ENCODE measurements around the gene H3-3A. TPM values are rescaled to one million over a fixed set of nuclear protein-coding genes. Genes with fewer than 3 reads are reported as not detected.
A peak's percentile ranks its signal among the peaks of the same experiment; 100 is the strongest.

Gene H3-3A
- total RNA-seq, 5 donors from 2014 or later (not counting 1 experiment from before 2014, with no cell fraction given): 340 to 391 (median 366) TPM

DNA sequence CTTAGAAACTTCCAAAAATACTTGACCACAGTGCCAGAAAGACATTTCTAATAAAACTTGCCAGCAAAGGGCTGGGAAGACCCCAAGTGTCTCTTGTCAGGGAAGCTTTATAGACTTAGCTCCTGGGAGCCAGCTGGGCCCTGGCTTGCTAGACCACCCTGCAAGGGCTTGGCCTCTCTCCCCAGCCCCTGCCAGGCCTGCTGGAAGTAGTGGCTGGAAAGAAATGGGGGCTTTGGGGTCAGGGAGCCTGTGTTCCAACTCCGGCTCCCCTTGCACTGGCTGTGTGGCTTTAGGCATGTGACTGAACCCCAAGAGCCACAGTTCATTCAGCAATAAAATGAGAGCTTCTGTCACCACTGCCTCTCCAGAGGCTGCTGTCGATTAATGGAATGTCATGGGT is 31.1 kb downstream of the H3-3A start:
- Mint-ChIP-seq H3K36me3 (no peaks in the 10 kb centered on the region), H3K4me3 (no peak overlapping the region), H3K4me1 (no peaks in the 10 kb centered on the region), H3K27ac (no peak overlapping the region), H3K27me3 (peaks cover 5 to 8% of the 10 kb centered on the region in 2 donors), H3K9me3 (no peaks in the 10 kb centered on the region)
- H3K4me1 ChIP-seq (ENCODE audit: control insufficient read depth in 1 of 2, extremely low read depth in 1 of 2, insufficient read depth in 2 of 2, low read length in 2 of 2): no peaks in the 10 kb centered on the region
- no peak for DNase-seq
- peaks cover 0 to 38% of the 10 kb centered on the region in 2 experiments for H3K27me3 ChIP-seq (replicated peaks in 1 of 2; ENCODE audit: control insufficient read depth in 2 of 2, extremely low read depth in 1 of 2, insufficient read depth in 2 of 2, low read length in 1 of 2)
- H3K27ac ChIP-seq (ENCODE audit: low read length): no peak overlapping the region
- no peak for ATAC-seq (replicated peaks in 1 of 4)
- H3K4me3 ChIP-seq (ENCODE audit: control insufficient read depth in 1 of 2, extremely low read depth in 1 of 2, low read length in 1 of 2): no peak overlapping the region
- POLR2A ChIA-PET: no interaction called here
- H3K9me3 ChIP-seq: no peaks in the 10 kb centered on the region
- CTCF ChIA-PET: interaction anchor here in 1 of 2 donors (1.4 kb wide), 1 partner anchor 10 kb away, joined by 3 read pairs; no protein-coding TSS in a partner anchor
- no peaks in the 10 kb centered on the region for H3K36me3 ChIP-seq (ENCODE audit: control insufficient read depth in 2 of 2, extremely low read depth in 1 of 2, insufficient read depth in 1 of 2, low read length in 1 of 2)
- no CpG with 5 or more reads among the region's 2 CpGs for WGBS (ENCODE audit: insufficient coverage)

DNA sequence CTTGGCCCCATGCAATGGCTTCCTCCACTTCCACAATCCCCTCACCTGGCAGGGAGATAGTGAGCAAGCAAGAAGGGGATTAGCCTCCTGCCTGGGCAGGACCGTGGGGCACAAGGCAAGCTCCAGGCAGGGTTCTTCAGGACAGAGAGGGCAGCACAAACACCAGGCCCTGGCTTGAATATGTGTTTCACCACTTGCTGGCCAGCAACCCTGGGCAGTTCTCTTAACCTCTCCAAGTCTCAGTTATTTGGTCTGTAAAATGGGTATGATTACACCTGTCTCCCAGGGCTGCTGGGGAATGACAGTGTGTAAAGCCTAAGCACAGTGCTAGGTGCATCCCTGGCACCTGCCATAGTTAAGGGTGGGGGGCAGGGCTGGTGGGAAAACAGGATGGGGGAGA is 31.9 kb downstream of the H3-3A start:
- ATAC-seq (replicated peaks in 1 of 4) (no peak), DNase-seq (no peak)
- H3K4me1 ChIP-seq (ENCODE audit: control insufficient read depth in 1 of 2, extremely low read depth in 1 of 2, insufficient read depth in 2 of 2, low read length in 2 of 2): no peaks in the 10 kb centered on the region
- WGBS (ENCODE audit: insufficient coverage): 64% methylated on average over 1 of the region's 1 CpG
- H3K4me1 Mint-ChIP-seq: no peaks in the 10 kb centered on the region
- no peak overlapping the region for H3K4me3 ChIP-seq (ENCODE audit: control insufficient read depth in 1 of 2, extremely low read depth in 1 of 2, low read length in 1 of 2)
- H3K27me3 Mint-ChIP-seq: peaks cover 5 to 11% of the 10 kb centered on the region in 2 donors
- H3K27me3 ChIP-seq (replicated peaks in 1 of 2; ENCODE audit: control insufficient read depth in 2 of 2, extremely low read depth in 1 of 2, insufficient read depth in 2 of 2, low read length in 1 of 2): peaks cover 0 to 43% of the 10 kb centered on the region in 2 experiments
- H3K36me3 Mint-ChIP-seq: no peaks in the 10 kb centered on the region
- H3K9me3 Mint-ChIP-seq: no peaks in the 10 kb centered on the region
- H3K27ac ChIP-seq (ENCODE audit: low read length): no peak overlapping the region
- ChIA-PET CTCF (interaction anchor here in 1 of 2 donors (1.4 kb wide), 1 partner anchor 11 kb away, joined by 3 read pairs; no protein-coding TSS in a partner anchor), POLR2A (no interaction called here)
- H3K9me3 ChIP-seq: no peaks in the 10 kb centered on the region
- H3K36me3 ChIP-seq (ENCODE audit: control insufficient read depth in 2 of 2, extremely low read depth in 1 of 2, insufficient read depth in 1 of 2, low read length in 1 of 2): no peaks in the 10 kb centered on the region
- H3K27ac Mint-ChIP-seq: no peak overlapping the region
- H3K4me3 Mint-ChIP-seq: no peak overlapping the region

DNA sequence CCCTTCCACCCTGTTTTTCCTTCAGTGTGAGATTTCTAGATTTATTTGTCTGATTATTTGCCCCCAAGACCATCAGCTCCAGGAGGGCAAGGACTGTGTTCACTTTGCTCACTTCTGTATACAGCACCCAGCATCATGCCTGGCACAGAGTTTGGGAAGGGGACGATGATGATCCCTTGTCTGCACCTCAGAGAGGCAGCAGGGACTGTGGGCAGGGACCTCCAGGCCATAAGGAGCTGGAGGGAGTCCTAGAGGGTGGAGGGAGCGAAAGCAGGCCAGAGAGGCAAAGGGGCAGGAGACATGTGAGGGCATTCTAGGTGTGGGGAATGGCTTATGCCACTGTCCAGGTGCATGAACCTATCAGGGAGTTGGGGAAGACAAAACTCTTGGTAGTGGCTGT is 32.8 kb downstream of the H3-3A start:
- no peak overlapping the region for H3K27ac ChIP-seq (ENCODE audit: low read length)
- Mint-ChIP-seq H3K27ac (no peak overlapping the region), H3K4me3 (no peak overlapping the region), H3K9me3 (no peaks in the 10 kb centered on the region), H3K27me3 (peaks cover 5 to 11% of the 10 kb centered on the region in 2 donors), H3K36me3 (no peaks in the 10 kb centered on the region), H3K4me1 (peaks cover 3 to 6% (median 4%) of the 10 kb centered on the region in 3 donors)
- no peak overlapping the region for H3K4me3 ChIP-seq (ENCODE audit: control insufficient read depth in 1 of 2, extremely low read depth in 1 of 2, low read length in 1 of 2)
- H3K4me1 ChIP-seq (ENCODE audit: control insufficient read depth in 1 of 2, extremely low read depth in 1 of 2, insufficient read depth in 2 of 2, low read length in 2 of 2): peaks cover 0 to 2% of the 10 kb centered on the region in 2 experiments
- DNase-seq: no peak
- ChIA-PET POLR2A (no interaction called here), CTCF (no interaction called here)
- WGBS (ENCODE audit: insufficient coverage): 48% methylated on average over 2 of the region's 2 CpGs
- H3K36me3 ChIP-seq (ENCODE audit: control insufficient read depth in 2 of 2, extremely low read depth in 1 of 2, insufficient read depth in 1 of 2, low read length in 1 of 2): no peaks in the 10 kb centered on the region
- no peak for ATAC-seq (replicated peaks in 1 of 4)
- H3K27me3 ChIP-seq (replicated peaks in 1 of 2; ENCODE audit: control insufficient read depth in 2 of 2, extremely low read depth in 1 of 2, insufficient read depth in 2 of 2, low read length in 1 of 2): peaks cover 0 to 44% of the 10 kb centered on the region in 2 experiments
- H3K9me3 ChIP-seq: no peaks in the 10 kb centered on the region

DNA sequence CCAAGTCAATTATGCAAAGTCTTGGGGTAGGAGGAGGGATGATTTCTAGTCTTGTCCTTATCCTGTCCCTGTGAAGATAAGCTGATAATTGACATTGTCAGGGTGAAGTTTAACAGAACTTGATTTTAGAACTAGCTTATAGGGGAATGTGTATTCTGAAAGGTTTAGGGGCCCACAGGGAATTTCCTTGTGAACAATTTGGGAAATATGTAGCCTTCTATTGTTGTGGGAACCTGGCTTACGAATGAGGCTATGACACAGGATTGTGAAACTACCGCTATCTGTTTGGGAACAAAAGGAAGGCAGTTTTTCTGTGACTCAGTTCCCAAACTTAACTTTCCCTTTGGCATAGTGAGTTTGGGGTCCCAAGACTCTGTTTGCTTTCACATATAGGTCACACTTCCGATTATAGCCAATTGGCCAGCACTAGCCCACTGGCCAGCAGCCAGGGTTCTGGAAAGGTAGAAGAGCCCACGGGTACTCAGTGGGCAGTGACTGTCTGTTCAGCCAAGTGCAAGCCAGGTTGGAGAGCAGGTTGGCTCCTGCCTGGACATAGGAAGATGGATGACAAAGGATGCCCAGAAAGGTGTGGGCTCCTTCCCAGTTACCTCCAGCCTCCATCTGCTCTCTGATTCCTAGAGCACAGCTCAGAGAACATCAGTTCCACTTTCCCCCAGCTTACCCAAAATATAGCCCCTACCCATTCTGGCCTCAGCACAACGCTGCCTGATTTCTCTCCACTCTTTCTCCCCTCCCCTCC is 35.5 kb downstream of the H3-3A start:
- Mint-ChIP-seq H3K27me3 (peaks cover 5 to 10% of the 10 kb centered on the region in 2 donors), H3K9me3 (no peaks in the 10 kb centered on the region), H3K4me3 (no peak overlapping the region), H3K27ac (no peak overlapping the region), H3K36me3 (no peaks in the 10 kb centered on the region), H3K4me1 (peaks cover 11 to 15% (median 12%) of the 10 kb centered on the region in 3 donors)
- ATAC-seq (replicated peaks in 1 of 4): no peak
- H3K27me3 ChIP-seq (replicated peaks in 1 of 2; ENCODE audit: control insufficient read depth in 2 of 2, extremely low read depth in 1 of 2, insufficient read depth in 2 of 2, low read length in 1 of 2): peaks cover 0 to 53% of the 10 kb centered on the region in 2 experiments
- H3K36me3 ChIP-seq (ENCODE audit: control insufficient read depth in 2 of 2, extremely low read depth in 1 of 2, insufficient read depth in 1 of 2, low read length in 1 of 2): no peaks in the 10 kb centered on the region
- H3K27ac ChIP-seq (ENCODE audit: low read length): no peak overlapping the region
- ChIA-PET CTCF (interaction anchor here (0.6 to 1.1 kb wide), 5 partner anchors 10 to 628 kb away, joined by 3 to 4 read pairs (median 3); no protein-coding TSS in a partner anchor), POLR2A (interaction anchor here (0.5 to 0.6 kb wide), 4 partner anchors 18 to 1665 kb away, joined by 4 to 5 read pairs (median 4); no protein-coding TSS in a partner anchor)
- no peaks in the 10 kb centered on the region for H3K9me3 ChIP-seq
- WGBS (ENCODE audit: insufficient coverage): 90% methylated on average over 2 of the region's 5 CpGs
- H3K4me3 ChIP-seq (ENCODE audit: control insufficient read depth in 1 of 2, extremely low read depth in 1 of 2, low read length in 1 of 2): no peak overlapping the region
- no peak for DNase-seq
- H3K4me1 ChIP-seq (ENCODE audit: control insufficient read depth in 1 of 2, extremely low read depth in 1 of 2, insufficient read depth in 2 of 2, low read length in 2 of 2): peaks cover 0 to 12% of the 10 kb centered on the region in 2 experiments

DNA sequence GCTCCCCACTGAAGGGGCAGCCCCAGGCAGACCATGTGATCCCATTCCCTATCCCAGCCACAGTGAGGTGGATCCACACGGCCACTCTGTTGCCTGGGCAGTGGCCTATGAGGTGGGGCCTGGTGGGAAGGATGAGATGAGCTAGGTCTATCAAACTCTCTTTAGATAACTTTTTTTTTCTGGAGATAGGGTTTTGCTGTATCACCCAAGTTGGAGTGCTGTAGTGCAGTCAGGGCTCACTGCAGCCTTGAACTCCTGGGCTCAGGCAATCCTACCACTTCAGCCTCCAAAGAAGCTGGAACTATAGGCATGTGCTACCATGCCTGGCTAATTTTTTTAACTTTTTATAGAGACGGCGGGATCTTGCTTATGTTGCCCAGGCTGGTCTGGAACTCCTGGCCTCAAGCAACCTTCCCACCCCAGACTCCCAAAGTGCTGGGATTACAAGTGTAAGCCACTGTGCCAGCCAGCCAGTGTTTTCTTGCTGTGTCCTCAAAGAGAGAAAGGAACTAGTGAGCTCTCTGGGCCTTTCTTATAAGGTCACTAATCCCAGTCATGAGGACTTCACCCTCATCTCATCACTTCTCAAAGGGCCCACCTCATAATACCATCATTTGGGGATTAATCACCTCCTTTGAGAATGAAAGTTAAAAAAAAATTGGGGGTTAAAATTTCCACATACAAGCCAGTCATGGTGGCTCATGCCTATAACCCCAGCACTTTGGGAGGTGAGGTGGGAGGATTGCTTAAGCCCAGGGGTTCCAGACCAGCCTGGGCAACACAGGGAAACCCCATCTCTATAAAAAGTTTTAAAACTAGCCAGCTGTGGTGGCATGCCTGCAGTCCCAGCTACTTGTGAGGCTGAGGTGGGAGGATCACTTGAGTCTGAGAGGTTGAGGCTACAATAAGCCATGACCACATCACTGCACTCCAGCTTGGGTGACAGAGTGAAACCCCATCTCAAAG is 36.6 kb downstream of the H3-3A start:
- Histone ChIP-seq H3K4me3 (ENCODE audit: control insufficient read depth in 1 of 2, extremely low read depth in 1 of 2, low read length in 1 of 2) (no peak overlapping the region), H3K4me1 (ENCODE audit: control insufficient read depth in 1 of 2, extremely low read depth in 1 of 2, insufficient read depth in 2 of 2, low read length in 2 of 2) (peaks cover 0 to 12% of the 10 kb centered on the region in 2 experiments), H3K36me3 (ENCODE audit: control insufficient read depth in 2 of 2, extremely low read depth in 1 of 2, insufficient read depth in 1 of 2, low read length in 1 of 2) (no peaks in the 10 kb centered on the region), H3K9me3 (no peaks in the 10 kb centered on the region), H3K27me3 (replicated peaks in 1 of 2; ENCODE audit: control insufficient read depth in 2 of 2, extremely low read depth in 1 of 2, insufficient read depth in 2 of 2, low read length in 1 of 2) (peaks cover 0 to 43% of the 10 kb centered on the region in 2 experiments), H3K27ac (ENCODE audit: low read length) (no peak overlapping the region)
- 100% methylated on average over 2 of the region's 3 CpGs for WGBS (ENCODE audit: insufficient coverage)
- no peak for ATAC-seq (replicated peaks in 1 of 4)
- Mint-ChIP-seq H3K4me1 (peaks cover 11 to 15% (median 12%) of the 10 kb centered on the region in 3 donors), H3K36me3 (no peaks in the 10 kb centered on the region), H3K4me3 (peak overlapping the region in 2 of 3 donors; percentile 82 to 83), H3K9me3 (no peaks in the 10 kb centered on the region), H3K27ac (no peak overlapping the region), H3K27me3 (peaks cover 5 to 10% of the 10 kb centered on the region in 2 donors)
- ChIA-PET POLR2A (interaction anchor here (0.6 kb wide), 3 partner anchors 9 to 1667 kb away, joined by 4 to 8 read pairs (median 4); no protein-coding TSS in a partner anchor), CTCF (interaction anchor here (0.6 to 1.1 kb wide), 3 partner anchors 11 to 57 kb away, joined by 3 to 4 read pairs (median 3); no protein-coding TSS in a partner anchor)
- DNase-seq: no peak

Data from T-cell (primary cell).